ENCODE measurements around the gene CSMD2. TPM values are rescaled to one million over a fixed set of nuclear protein-coding genes. Genes with fewer than 3 reads are reported as not detected.

CSMD2 gene
- total RNA-seq, 1 donor from 2014 or later: 2.1 TPM

DNA sequence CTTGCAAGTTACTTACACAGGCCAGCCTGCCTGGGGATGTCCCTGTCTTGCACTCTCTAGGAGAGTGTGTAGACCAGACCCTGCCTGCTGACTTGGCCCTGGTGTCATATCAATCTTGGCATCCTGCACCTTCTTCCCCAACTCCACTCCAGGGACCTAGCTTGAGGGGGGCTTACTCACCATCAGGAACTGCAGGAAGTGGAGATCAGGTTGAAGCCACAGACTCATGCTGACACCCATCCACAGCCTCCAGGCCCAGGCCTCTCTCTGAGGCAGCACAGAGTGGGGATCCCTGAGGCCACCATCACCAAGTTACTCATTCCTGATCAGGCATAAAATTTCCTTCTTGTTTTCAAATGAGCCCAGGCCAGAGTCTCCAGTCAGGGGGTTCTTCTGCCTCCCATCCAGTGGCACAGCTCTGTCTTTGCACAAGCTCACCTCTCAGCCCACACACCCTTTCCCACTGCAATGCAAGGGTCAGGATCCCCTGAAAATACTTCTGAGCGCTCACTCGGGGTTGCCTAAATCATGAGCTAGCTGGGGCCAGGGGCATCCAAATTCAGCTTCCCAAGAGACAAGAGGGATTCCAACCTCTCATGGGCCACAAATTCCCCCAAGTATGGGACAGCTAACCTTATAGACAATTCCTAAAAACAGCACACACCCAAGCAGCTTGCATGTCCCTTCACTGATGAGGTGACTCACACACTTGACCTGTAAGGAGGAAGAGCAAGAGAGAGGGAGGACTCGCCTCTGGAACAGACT is 33.5 kb downstream of the CSMD2 start:
- TF ChIP-seq, protein P1, sequence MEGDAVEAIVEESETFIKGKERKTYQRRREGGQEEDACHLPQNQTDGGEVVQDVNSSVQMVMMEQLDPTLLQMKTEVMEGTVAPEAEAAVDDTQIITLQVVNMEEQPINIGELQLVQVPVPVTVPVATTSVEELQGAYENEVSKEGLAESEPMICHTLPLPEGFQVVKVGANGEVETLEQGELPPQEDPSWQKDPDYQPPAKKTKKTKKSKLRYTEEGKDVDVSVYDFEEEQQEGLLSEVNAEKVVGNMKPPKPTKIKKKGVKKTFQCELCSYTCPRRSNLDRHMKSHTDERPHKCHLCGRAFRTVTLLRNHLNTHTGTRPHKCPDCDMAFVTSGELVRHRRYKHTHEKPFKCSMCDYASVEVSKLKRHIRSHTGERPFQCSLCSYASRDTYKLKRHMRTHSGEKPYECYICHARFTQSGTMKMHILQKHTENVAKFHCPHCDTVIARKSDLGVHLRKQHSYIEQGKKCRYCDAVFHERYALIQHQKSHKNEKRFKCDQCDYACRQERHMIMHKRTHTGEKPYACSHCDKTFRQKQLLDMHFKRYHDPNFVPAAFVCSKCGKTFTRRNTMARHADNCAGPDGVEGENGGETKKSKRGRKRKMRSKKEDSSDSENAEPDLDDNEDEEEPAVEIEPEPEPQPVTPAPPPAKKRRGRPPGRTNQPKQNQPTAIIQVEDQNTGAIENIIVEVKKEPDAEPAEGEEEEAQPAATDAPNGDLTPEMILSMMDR (IDR thresholded peaks at IDR 0.05; ENCODE audit: unreplicated experiment): no peak
- Mint-ChIP-seq H3K9me3 (ENCODE audit: unreplicated experiment) (no peaks in the 10 kb centered on the region), H3K27me3 (ENCODE audit: unreplicated experiment) (no peaks in the 10 kb centered on the region), H3K4me3 (ENCODE audit: unreplicated experiment) (no peak overlapping the region), H3K36me3 (ENCODE audit: low read depth, unreplicated experiment) (no peaks in the 10 kb centered on the region), H3K4me1 (ENCODE audit: unreplicated experiment) (no peaks in the 10 kb centered on the region), H3K27ac (ENCODE audit: unreplicated experiment) (no peak overlapping the region)
- no peak for DNase-seq (ENCODE audit: low spot score)

DNA sequence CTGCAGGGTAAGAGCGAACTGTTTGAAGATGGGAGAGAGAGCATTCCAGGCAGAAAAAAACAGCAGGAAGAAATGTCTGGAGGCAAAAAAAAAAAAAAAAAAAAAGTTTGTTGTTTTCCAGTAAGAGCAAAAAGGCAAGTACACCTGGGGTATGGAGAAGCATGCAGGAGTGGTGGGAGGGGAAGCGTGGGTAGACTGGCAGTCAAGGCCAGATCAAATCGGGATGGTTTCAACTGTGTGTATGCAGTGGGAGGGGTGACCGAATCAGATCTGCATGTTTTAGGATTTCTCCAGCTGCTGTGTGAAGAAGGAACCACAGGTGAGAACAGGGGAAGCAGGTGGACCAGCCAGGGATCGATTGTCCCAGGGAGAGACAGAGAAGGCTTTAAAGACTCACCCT is 34.7 kb downstream of the CSMD2 start:
- H3K27me3 Mint-ChIP-seq (ENCODE audit: unreplicated experiment): no peaks in the 10 kb centered on the region

DNA sequence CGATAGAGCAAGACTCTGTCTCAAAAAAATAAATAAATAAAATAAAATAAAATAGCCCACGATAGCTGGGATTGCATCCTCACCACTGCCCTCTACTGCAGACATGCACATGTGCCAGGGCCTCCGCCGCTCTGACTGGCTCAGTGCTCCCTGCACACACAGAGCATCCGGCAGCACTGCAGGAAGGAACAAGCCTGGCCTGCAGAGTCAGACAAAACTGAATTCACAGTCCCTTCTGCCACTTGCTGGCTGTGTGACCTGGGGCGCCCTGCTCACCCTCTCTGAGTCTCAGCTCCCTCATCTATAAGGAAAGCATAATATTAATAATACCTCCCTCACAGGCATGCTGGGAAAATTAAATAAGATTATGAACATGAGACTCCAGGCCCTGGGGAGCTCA is 35.4 kb downstream of the CSMD2 start:
- H3K27ac Mint-ChIP-seq (ENCODE audit: unreplicated experiment): no peak overlapping the region
- no peaks in the 10 kb centered on the region for H3K9me3 Mint-ChIP-seq (ENCODE audit: unreplicated experiment)
- H3K4me3 Mint-ChIP-seq (ENCODE audit: unreplicated experiment): no peak overlapping the region
- no peak for DNase-seq (ENCODE audit: low spot score)
- no peaks in the 10 kb centered on the region for H3K36me3 Mint-ChIP-seq (ENCODE audit: low read depth, unreplicated experiment)
- TF ChIP-seq, protein P1 (IDR thresholded peaks at IDR 0.05; ENCODE audit: unreplicated experiment): no peak
- H3K4me1 Mint-ChIP-seq (ENCODE audit: unreplicated experiment): no peaks in the 10 kb centered on the region
- no peaks in the 10 kb centered on the region for H3K27me3 Mint-ChIP-seq (ENCODE audit: unreplicated experiment)

More for the DNA sequence above, 34.7 kb downstream of the CSMD2 start:
- Mint-ChIP-seq H3K9me3 (ENCODE audit: unreplicated experiment) (no peaks in the 10 kb centered on the region), H3K27ac (ENCODE audit: unreplicated experiment) (no peak overlapping the region), H3K36me3 (ENCODE audit: low read depth, unreplicated experiment) (no peaks in the 10 kb centered on the region), H3K4me1 (ENCODE audit: unreplicated experiment) (no peaks in the 10 kb centered on the region), H3K4me3 (ENCODE audit: unreplicated experiment) (no peak overlapping the region)
- DNase-seq (ENCODE audit: low spot score): no peak
- TF ChIP-seq, protein P1 (IDR thresholded peaks at IDR 0.05; ENCODE audit: unreplicated experiment): no peak

DNA sequence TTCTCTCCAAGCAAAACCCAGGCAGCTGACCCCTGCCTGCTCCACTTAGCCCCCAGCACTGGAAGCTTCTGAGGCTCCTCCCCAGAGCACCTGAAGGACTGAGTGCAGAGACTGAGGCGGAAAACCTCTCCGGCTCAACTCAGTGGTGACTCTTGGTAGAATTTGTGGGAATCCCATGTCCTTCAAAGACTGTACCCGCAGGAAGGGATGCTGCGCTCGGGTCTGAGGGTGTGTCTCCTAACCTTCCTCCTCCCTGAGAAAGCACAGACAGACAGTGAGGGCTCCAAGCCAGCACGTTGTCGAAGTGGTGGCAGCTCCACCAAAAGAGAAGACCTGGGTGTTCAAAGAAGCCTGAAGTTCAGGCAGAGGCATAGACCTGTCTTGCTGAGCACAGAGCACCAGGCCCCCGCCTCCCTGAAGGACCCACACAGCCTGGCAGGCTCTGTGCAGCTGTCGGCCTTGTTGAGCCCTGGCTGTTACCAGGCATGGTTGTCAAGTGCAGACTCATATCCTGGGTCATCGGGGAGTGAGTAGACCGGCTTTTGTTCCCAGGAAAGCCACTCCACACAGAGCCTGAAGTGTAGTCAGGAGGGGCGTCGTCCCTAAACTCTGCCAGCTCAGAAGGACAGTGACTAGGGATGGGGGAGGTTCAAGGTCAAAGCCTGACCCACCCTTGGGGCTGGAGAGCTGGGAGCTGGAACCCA is 36.7 kb downstream of the CSMD2 start:
- TF ChIP-seq, protein P1 (IDR thresholded peaks at IDR 0.05; ENCODE audit: unreplicated experiment): no peak

More for the DNA sequence above, 36.7 kb downstream of the CSMD2 start:
- Mint-ChIP-seq H3K4me3 (ENCODE audit: unreplicated experiment) (no peak overlapping the region), H3K27me3 (ENCODE audit: unreplicated experiment) (no peaks in the 10 kb centered on the region), H3K9me3 (ENCODE audit: unreplicated experiment) (no peaks in the 10 kb centered on the region), H3K4me1 (ENCODE audit: unreplicated experiment) (no peaks in the 10 kb centered on the region), H3K27ac (ENCODE audit: unreplicated experiment) (no peak overlapping the region), H3K36me3 (ENCODE audit: low read depth, unreplicated experiment) (no peaks in the 10 kb centered on the region)
- no peak for DNase-seq (ENCODE audit: low spot score)

All from endothelial cell (in vitro differentiated cells).